Right kidney (tissue), 1 donor: Measurements from ENCODE around the gene TAS2R40.
A peak's percentile ranks its signal among the peaks of the same experiment; 100 is the strongest.

Experiments used
- DNase-seq: peaks from one replicate; pipeline ENCODE4 v3.0.0-alpha.2; 2016

Gene TAS2R40

DNA sequence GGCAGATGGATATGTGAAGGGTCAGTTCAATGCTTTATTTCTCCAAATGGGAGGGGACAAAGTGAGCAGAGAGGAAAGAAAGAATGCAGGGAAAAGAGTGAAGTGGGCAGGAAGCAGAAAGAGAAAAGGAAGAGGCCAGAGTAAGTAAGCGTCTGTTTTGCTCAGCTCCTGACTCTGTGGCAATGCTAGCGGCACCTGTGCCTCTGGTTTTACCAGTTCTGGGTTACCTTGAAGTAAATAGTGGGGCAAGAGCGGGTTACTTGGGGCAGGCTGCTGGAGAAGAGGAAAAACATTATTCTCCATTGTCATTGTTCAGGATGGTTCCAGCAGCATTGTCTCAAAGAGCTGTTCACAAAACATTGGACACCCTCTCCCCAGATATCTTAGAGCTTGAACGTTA lies 1.9 kb downstream of the TAS2R40 start:
- DNase-seq: no peak

DNA sequence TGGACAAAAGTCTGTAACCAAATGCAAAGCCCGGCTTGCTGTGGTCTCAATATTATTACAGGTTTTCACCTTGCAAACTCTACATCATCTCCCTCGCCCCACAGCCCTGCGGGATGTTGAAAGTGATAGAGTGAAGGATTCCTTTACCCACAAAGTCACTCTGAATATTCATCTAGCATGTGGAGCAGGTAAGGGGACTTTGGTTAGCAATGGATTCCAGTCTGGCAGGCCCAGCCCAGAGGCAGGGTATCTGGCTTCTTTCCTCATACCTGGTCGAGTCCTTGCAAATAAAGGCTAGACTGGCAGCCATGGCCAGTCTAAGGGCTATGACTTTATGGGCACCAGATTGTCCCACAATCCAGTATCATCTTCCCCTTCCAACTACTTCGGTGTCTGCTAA lies 3.2 kb downstream of the TAS2R40 start:
- DNase-seq: no peak

DNA sequence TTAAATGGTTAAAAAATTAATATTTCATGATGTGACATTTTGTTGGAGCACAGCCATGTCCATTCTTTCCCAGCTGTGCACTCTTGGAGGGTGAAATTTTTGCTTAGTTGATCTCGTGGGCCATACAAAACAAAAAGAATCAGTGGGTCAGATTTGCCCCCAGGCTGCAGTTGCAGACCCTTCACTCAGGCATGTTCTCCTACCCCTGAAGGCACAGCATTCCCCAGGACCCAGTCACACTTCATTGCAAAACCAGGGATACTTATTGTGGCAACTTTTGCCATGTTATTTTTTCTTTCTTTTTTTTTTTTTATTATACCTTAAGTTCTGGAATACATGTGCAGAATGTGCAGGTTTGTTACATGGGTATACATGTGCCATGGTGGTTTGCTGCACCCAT lies 6.0 kb downstream of the TAS2R40 start:
- no peak for DNase-seq

DNA sequence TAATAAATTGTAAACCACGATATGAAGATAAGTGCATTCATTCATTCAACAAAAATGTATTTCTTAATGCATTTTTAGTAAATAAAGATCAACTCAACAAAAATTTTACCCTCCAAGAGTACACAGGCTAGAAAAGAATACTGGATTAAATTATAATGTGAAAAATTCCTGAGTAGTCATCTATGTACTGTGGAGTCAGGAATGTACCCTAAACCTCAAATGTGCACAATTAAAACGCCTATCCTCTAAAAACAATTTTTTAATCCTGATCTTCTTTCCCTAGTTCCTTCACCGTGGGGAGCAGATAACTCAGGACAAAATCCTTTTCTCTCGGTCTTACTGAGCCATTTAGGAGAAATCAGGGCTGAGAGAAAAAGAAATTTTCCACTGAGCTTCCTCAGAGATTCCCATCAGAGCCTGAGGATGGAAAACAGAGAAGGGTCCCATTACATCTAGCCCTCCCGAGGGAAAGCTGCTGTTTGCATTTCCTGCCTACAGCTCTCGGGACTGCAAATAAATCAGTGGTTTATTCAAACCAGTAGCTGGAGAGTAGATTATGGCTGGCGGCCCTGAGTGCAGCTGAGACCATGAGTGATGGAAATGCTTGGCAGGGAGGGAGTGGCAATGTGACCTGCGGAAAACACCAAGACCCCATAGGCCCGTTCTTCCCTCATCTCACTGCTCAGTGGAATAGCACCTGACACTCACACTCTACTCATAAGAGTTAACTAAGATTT lies 7.4 kb downstream of the TAS2R40 start:
- DNase-seq: no peak

DNA sequence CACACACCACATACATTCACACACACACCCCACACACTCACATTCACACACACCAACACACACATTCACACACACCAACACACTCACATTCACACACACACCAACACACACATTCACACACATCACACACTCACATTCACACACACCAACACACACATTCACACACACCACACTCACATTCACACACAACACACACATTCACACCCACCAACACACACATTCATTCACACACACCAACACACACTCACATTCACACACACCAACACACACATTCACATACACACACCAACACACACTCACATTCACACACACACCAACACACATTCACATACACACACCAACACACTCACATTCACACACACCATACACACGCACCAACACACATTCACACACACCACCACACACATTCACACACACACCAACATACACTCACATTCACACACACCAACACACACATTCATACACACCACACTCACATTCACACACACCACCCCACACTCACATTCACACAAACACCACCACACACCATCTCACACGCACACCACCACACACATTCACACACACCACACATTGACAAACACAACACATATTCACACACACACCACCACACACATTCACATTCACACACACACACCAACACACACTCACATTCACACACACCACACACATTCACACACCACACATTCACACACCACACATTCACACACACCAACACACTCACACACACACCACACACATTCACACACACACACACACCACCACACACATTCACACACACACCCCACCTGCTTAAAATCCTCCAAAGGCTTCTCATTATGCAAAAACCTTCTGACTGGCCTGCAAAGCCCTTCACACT lies 9.0 kb downstream of the TAS2R40 start:
- no peak for DNase-seq

DNA sequence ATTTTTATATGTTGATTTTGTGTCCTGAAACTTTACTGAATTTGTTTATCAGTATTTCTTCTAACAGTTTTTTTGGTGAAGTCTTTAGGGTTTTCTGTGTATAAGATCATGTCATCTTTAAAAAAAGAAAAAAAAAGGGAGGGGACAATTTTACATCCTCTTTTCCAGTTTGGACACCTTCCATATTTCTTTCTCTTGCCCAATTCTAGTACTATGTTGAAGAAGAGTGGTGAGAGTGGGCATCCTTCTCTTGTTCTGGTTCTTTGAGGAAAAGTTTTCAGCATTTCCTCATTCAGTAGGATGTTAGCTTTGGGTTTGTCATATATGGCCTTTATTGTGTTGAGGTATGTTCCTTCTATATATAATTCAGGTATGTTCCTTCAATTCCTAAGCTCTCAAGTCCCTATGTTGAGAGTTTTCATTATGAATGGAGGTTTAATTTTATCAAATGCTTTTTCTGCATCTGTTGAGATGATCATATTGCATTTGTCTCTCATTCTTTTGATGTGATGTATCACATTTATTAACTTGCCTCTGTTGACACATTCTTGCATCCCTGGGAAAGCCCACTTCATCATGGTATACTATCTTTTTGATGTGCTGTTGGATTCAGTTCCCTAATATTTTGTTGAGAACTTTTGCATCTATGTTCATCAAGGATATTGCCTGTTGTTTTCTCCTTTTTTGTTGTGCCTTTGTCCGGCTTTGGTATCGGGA lies 12.1 kb downstream of the TAS2R40 start:
- no peak for DNase-seq

DNA sequence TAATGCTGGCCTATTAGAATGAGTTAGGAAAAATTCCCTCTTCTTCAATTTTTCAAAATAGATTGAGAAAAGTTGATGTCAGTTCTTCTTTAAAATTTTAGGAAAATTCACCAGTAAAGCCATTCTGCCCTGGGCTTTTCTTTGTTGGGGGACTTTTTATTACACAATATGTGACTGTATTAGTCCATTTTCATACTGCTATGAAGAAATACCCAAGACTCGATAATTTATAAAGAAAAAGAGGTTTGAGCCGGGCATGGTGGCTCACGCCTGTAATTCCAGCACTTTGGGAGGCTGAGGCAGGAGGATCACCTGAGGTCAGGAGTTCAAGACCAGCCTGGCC lies 12.7 kb downstream of the TAS2R40 start:
- no peak for DNase-seq

DNA sequence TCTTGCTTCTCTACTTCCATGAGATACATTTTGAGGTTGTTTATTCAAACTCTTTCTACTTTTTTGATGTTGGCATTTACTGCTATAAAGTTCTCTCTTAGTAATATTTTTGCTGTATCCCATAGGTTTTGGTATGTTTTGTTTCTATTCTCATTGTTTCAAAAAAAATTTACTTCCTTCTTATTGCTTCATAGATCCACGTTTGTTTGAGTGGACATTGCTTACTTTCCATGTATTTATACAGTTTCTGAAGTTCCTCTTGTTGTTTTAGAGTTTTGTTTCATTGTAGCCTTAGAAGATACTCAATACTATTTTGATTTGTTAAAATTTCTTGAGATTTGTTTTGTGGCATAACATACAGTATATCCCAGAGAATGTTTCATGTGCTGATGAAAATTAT lies 13.7 kb downstream of the TAS2R40 start:
- no peak for DNase-seq

DNA sequence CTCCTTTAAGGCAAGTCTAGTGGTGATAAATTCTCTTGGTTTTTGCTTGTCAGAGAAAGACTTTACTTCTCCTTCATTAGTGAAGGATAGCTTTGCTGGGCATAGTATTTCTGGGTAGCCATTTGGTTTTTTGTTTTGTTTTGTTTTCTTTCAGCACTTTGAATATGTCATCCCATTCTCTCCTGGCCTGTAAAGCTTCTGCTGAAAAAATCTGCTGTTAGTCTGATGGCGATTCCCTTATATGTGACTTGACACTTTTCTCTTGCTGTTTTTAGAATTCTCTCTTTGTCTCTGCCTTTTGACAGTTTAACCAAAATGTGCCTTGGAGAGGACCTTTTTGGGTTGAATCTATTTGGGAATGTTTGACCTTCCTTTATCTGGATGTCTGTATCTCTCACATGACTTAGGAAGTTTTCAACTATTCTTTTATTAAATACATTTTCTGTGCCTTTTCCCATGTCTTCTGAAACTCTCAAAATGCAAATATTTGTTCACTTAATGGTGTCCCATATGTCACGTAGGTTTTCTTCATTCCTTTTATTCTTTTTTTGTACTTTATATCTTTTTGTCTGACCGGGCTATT lies 14.7 kb downstream of the TAS2R40 start:
- no peak for DNase-seq

DNA sequence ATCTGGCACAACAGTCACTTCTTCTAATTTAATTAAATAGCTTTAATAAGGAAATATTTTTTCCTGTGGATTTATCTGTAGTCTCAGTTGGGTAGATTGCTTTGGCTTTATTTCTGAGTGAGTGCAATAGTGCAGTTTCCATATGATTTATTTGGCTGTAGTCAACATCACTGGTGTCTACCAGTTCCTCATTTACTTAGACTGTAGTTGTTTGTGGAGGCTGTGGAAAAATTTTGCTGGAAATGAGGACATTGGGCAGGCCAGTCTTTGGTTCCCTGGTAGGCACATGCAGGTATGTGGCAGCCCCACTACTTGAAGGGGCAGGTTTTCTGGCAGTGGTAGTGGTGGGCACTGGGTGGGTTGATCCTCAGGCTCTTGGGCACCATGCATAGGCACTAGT lies 15.5 kb downstream of the TAS2R40 start:
- DNase-seq: no peak

DNA sequence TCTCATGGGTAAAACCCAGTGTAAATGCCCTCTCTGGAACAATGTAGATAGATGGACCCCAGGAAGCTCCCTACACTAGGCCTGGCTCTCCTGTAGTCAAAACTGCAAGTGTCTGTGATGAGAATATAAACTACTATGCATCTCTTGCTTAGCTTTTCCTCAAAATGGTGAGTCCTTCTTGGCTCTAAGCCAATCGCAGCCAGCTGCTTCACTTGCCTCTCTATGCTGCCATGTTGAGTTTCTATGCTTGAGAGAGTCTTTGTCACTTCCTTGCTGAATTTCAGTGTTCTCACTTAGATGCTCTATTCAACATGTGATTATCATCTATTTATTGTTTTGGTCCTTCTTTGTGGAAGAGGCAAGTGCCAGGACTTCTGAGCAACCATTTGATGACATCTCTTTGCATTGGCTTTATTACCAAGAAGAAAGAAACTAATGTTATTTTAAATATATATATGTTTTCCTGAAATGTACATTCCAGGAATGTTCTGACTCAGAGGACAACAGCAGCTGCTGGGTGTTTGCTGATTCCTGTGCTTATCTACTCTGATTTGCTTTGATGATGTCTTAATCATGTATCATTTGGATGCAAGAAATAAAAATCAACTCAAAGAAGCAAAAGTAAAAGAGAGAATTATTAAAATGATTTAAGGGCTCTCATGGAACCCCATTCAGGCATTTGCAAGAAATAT lies 16.6 kb downstream of the TAS2R40 start:
- DNase-seq: no peak

DNA sequence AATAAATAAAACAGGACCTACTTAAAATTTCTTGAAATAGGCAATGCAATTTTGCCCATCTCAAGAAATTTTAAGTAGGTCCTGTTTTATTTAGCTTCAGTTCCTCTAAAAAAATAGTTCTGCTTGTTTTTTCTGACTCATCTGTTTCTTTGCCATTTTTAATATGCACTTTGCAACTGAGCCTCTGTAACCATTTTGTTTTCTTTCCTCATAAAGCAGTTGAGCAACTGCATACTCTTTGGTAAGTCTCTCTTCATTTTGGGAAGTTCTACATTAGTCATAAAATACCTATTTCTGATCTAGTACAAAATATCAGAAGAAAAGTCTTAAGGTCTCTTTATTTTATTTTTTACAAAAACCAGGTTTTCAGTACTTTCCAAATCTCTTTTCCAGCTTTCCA lies 18.0 kb downstream of the TAS2R40 start:
- no peak for DNase-seq

DNA sequence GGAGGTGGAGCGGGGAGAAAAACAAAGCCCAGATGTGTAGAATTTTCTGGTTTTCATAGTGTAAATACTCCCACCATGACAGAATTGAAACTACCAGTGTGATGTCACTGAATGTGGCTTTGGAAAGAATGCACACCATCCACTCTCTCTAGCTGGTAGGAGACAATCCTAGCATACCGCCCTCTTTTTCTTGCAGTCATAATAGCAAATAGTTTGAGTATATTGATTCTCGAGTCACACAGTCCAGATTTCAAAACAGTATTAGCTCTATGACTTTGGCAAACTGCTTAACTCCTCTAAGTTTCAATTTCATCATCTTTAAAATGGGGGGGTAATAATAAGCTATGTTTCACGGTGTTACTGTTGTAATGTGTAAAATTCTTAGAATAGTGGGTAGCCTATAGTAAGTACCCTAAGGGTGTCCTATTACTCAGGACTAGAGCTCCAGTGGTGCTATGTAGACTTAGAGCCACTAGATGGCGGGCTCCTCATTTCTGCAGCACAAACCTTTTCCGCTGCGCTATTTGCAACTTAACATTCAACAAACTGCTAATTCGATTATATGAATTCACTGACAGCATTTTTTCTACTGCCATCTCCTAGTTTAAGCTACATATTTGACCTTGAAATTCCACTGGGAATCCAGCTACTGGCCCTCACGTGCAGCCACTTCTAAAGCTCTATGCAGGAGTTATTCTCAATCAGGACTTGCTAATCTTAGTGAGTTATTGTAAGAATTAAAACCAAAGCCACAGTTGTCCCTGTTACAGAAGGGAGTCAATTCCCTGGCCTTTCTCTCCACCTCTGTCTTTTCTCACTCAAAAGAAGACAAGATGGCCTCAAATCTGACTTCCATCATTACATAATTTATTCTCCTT lies 18.7 kb downstream of the TAS2R40 start:
- DNase-seq: peak; percentile 51

DNA sequence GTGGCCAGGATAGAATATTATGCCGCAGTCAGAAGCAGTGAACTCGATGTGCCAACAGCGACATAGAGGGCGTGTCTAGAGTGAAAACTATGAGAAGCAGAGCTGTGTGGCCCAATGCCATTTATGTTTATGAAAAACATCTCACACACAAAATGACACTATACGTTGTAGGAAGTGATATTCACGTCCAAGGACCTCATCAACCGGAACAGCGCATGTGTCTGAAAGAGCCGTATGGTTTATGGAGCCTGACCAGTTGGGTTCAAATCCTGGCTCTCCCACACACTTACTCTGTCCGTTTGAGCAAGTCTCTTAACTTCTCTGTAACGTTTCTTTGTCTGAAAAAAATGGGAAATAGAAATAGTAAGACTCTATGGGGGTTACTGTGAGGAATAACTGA lies 20.5 kb downstream of the TAS2R40 start:
- DNase-seq: no peak

DNA sequence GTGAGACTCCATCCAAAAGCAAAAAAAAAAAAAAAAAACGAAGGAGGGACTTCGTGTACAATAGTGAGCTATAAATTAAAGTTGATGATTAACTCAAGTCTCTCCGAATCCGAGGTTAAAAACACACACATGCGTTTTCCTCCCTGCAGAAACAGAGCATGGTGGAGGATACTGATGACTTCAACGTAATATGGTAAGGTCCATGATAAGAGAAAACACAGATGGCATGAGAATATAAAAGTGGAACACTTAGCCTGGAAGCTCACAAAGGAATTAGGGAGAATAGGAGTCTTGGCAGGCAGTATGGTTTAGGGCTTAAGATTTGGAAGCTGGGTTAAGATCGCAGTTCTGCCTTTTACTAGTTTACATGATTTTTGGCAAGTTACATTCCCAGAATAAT lies 21.3 kb downstream of the TAS2R40 start:
- DNase-seq: no peak

DNA sequence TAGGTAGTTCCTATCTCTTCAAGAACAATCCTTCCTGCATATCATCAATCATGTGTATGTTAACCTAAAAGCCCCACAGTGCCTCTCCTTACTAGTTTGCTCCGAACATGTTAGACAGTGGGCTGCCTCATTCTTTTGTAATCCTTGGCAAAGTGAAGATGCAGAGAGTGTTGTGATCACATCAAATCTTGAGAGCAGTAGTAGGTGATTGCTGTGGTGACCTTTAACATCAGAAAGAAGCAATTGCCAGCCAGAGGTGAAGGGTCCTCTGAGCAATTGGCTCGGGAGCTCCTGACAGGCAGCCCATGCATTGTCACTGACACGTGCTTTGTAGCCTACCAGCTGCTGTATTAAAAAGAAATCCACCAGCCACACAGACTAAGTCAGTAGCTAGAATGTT lies 21.8 kb downstream of the TAS2R40 start:
- no peak for DNase-seq

DNA sequence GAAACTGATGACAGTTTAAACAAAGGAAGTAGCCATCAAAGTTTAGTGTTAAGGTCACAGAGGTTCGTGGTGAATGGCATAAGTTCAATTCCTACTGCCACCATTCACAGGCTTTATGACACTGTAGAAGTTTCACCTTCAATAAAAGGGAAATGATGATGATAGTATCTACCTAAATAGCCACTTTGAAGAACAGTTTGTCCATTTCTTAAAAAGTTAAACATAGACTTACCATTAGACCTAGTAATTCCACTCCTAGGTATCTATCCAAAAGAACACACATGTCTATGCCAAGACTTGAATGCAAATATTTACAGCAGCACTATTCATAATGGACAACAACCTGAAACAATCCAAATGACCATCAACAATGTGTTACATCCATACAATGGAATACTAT lies 22.5 kb downstream of the TAS2R40 start:
- DNase-seq: no peak

DNA sequence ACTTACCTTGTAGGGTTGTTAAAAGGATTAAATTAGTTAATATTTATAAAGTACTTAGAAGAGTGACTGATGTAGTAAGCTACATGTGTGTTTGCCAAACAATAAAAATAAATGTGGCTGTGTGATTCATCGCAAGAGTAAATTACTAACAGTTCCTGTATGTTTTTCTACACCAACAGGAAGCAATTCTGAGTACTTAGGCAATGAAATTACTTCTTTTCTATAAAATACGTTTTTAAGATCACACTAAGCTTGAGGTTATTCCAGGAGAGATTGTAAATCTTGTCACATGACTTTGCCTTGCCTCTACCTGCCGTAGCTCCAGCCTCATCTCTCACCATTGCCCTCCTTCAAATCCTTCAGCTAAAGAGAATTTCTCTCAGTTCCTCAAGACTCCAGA lies 23.3 kb downstream of the TAS2R40 start:
- DNase-seq: no peak

DNA sequence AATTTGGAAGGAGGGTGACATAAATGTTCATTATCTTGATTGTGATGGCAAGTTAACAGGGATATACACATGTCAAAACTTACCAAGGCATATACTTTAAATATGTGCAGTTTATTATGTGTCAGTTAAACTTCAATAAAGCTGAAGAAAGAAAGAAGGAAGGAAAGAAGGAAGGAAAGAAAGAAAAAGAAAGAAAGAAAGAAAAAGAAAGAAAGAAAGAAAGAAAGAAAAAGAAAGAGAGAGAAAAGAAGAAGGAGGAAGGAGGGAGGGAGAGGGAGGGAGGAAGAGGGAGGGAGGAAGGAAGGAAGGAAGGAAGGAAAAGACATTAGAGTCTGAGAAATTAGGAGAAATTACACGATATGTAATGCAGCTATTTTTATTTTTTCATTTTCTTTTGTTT lies 25.5 kb downstream of the TAS2R40 start:
- no peak for DNase-seq

DNA sequence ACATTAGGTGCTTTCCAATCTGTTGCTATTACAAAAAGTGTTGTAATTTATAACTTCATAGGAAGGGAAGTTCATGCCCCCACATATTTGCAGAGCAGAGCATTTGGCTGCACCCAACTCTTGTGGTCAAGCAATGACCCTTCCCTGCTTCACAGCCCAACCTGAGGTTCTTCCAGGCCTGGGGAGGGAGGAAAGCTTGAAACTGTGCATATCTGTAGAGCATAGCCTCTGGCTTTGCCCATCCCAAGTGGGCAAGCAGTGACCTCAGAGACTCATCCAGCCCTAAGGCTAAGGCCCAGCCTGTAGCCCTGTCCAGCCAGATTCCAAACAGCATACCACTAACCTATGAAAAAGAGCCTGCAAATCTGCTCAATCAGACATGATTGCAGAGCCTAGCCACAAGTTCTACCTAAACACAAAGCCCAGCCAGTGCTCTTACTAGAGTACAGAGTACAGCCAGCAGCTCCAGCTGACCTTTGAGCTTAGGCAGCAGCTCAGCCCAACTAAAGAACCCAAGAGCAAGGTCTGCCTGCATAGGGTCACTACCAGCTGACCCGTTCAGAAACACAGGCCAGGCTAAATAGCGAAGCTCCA lies 27.0 kb downstream of the TAS2R40 start:
- no peak for DNase-seq

DNA sequence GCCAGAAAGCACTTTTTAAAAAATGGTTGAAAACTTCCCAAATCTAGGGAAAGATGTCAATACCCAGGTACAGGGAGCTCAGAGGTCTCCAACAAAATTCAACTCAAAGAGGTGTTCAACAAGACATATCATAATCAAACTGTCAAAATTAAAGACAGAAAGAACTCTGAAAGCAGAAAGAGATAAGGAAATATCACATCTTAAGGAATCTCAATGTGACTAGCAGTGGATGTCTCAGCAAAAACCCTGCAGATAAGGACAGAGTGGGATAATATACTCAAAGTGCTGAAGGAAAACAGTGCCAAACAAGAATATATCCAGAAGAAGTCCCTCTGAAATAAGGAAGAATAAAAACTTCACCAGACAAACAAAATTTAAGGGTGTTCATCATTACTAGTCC lies 28.4 kb downstream of the TAS2R40 start:
- no peak for DNase-seq
